Liver (tissue), 9 donors: ENCODE data around the gene BMP6. TPM values are rescaled to one million over a fixed set of nuclear protein-coding genes. Genes with fewer than 3 reads are reported as not detected.

Experiments used
- DNase-seq: peaks from one replicate; pipeline ENCODE4 v3.0.0-alpha.2; 2017; ENCODE audit warnings: low spot score
- H3K27ac ChIP-seq, 2 donors: one replicate each; pipeline ENCODE4 v1.7.0; 2013; ENCODE audit warnings: inconsistent platforms in 2 of 2, low read length in 2 of 2, control low read depth in 1 of 2, low read depth in 1 of 2, mild to moderate bottlenecking in 1 of 2
- H3K27me3 ChIP-seq, 4 donors: one replicate each; pipeline versions ENCODE4 v1.6.1 to v1.7.0; 2013; ENCODE audit warnings: low read length in 3 of 4, inconsistent platforms in 1 of 4, mild to moderate bottlenecking in 1 of 4, moderate library complexity in 1 of 4; ENCODE audit not compliant: control insufficient read depth in 4 of 4, insufficient read depth in 4 of 4
- H3K36me3 ChIP-seq, 4 donors: one replicate each; pipeline versions ENCODE4 v1.6.1 to v1.7.0; 2013; ENCODE audit warnings: low read length in 3 of 4, mild to moderate bottlenecking in 3 of 4, low read depth in 1 of 4, moderate library complexity in 1 of 4; ENCODE audit not compliant: control insufficient read depth in 4 of 4, insufficient read depth in 3 of 4
- H3K4me1 ChIP-seq, 4 donors: one replicate each; pipeline versions ENCODE4 v1.6.1 to v1.7.0; 2013; ENCODE audit warnings: low read length in 3 of 4, mild to moderate bottlenecking in 3 of 4, moderate library complexity in 1 of 4; ENCODE audit not compliant: control insufficient read depth in 4 of 4, insufficient read depth in 4 of 4
- H3K4me3 ChIP-seq, 3 donors: one replicate each; pipeline versions ENCODE4 v1.6.1 to v1.7.0; 2013; ENCODE audit warnings: low read length in 3 of 3, control low read depth in 1 of 3, low read depth in 1 of 3, mild to moderate bottlenecking in 1 of 3
- H3K9ac ChIP-seq, 2 donors: one replicate each; pipeline ENCODE4 v1.7.0; 2013; ENCODE audit warnings: low read length in 2 of 2, mild to moderate bottlenecking in 2 of 2, moderate library complexity in 2 of 2, control low read depth in 1 of 2, low read depth in 1 of 2
- H3K9me3 ChIP-seq, 4 donors: one replicate each; pipeline versions ENCODE4 v1.6.1 to v1.7.0; 2013; ENCODE audit warnings: low read length in 3 of 4; ENCODE audit not compliant: control insufficient read depth in 4 of 4
- ATF3 ChIP-seq: IDR thresholded peaks from 2 replicates; pipeline ENCODE4 v1.6.1; 2016; ENCODE audit warnings: antibody characterized with exemption
- CTCF ChIP-seq: fragments of 150-350 bp; IDR thresholded peaks from 2 replicates; pipeline ENCODE4 v1.5.1; 2017; ENCODE audit warnings: improper control_type of control experiment, low read depth, low read length; ENCODE audit not compliant: missing input control
- EGR1 ChIP-seq, 2 donors: IDR thresholded peaks; 2 replicates each; pipeline ENCODE4 v1.6.1; 2016 to 2018; ENCODE audit warnings: antibody characterized with exemption in 2 of 2, low read depth in 2 of 2
- FOXA1 ChIP-seq: IDR thresholded peaks from 2 replicates; pipeline ENCODE4 v1.6.1; 2016; ENCODE audit warnings: antibody characterized with exemption
- FOXA2 ChIP-seq: IDR thresholded peaks from 2 replicates; pipeline ENCODE4 v1.6.1; 2016; ENCODE audit warnings: antibody characterized with exemption
- GABPA ChIP-seq, 2 donors: IDR thresholded peaks in 1 of 2; conservative IDR thresholded peaks in 1 of 2; 2 replicates each; pipeline ENCODE4 v1.6.1; 2016; ENCODE audit warnings: antibody characterized with exemption in 2 of 2, mild to moderate bottlenecking in 1 of 2, moderate library complexity in 1 of 2
- HNF4A ChIP-seq, 2 donors: conservative IDR thresholded peaks; 2 replicates each; pipeline ENCODE4 v1.6.1; 2016; ENCODE audit warnings: antibody characterized with exemption in 2 of 2, mild to moderate bottlenecking in 2 of 2
- HNF4G ChIP-seq: IDR thresholded peaks from 2 replicates; pipeline ENCODE4 v1.6.1; 2016; ENCODE audit warnings: antibody characterized with exemption
- JUND ChIP-seq, 2 donors: IDR thresholded peaks; 2 replicates each; pipeline ENCODE4 v1.6.1; 2016; ENCODE audit warnings: antibody characterized with exemption in 2 of 2
- NR2F2 ChIP-seq: IDR thresholded peaks from 2 replicates; pipeline ENCODE4 v1.6.1; 2016; ENCODE audit warnings: antibody characterized with exemption
- RAD21 ChIP-seq, 2 donors: IDR thresholded peaks; 2 replicates each; pipeline ENCODE4 v1.6.1; 2016; ENCODE audit warnings: antibody characterized with exemption in 2 of 2, mild to moderate bottlenecking in 2 of 2
- RXRA ChIP-seq, 2 donors: IDR thresholded peaks; 2 replicates each; pipeline ENCODE4 v1.6.1; 2017 to 2018; ENCODE audit warnings: antibody characterized with exemption in 2 of 2, mild to moderate bottlenecking in 1 of 2
- TAF1 ChIP-seq: conservative IDR thresholded peaks from 2 replicates; pipeline ENCODE4 v1.6.1; 2016; ENCODE audit warnings: antibody characterized with exemption, mild to moderate bottlenecking
- ZBTB33 ChIP-seq: IDR thresholded peaks from 2 replicates; pipeline ENCODE4 v1.6.1; 2016; ENCODE audit warnings: antibody characterized with exemption
- WGBS: extraction: QIAGEN DNeasy Blood & Tissue Kit; methylation state at CpG from one replicate; pipeline ENCODE4 v1.1.7; 2013; 5-methylcytosine and 5-hydroxymethylcytosine counted together
- polyA plus RNA-seq, 2 donors: library from polyadenylated mRNA; stranded (reverse) in 1 of 2; unstranded in 1 of 2; fragments of 200-250 nt in 1 of 2; fragments of >200 nt in 1 of 2; fragmentation: Nextera tagmentation in 1 of 2; extraction: Ambion mirVana in 1 of 2; gene quantifications; one replicate each; pipeline versions ENCODE4 v1.2.1 to v1.2.3, GENCODE V29; 2013 to 2015
- total RNA-seq, 2 donors: library from RNA; depleted of rRNA; stranded (reverse); fragments of >200 nt; gene quantifications; one replicate each; pipeline ENCODE4 v1.2.3, GENCODE V29; 2014
- TF ChIP-seq, protein P1 (sequence below): IDR thresholded peaks from 2 replicates; pipeline ENCODE4 v1.6.1; 2016; ENCODE audit warnings: antibody characterized with exemption
- TF ChIP-seq, protein P2 (sequence below): IDR thresholded peaks from 2 replicates; pipeline ENCODE4 v1.6.1; 2016; ENCODE audit warnings: antibody characterized with exemption, mild to moderate bottlenecking
- donor health status: healthy.
- donor health status: healthy.
- donor health status: healthy.
- donor health status: healthy.
- donor health status: healthy.

Gene BMP6
- total and polyA plus RNA-seq, 4 donors: 0.57 to 5.9 (median 2.3) TPM

- 80% methylated on average over 9 of the region's 9 CpGs for WGBS
- H3K27me3 ChIP-seq: peaks cover 0 to 3% (median 0%) of the 10 kb centered on the region in 4 donors
- no peaks in the 10 kb centered on the region for H3K36me3 ChIP-seq
- no peaks in the 10 kb centered on the region for H3K4me1 ChIP-seq
- H3K9me3 ChIP-seq: no peaks in the 10 kb centered on the region
- H3K27ac ChIP-seq: no peak overlapping the region
- TF ChIP-seq JUND (IDR thresholded peaks at IDR 0.05) (no peak), HNF4G (no peak), RAD21 (IDR thresholded peaks at IDR 0.05) (no peak), FOXA2 (no peak), ATF3 (no peak), FOXA1 (no peak), TAF1 (no peak), CTCF (no peak), EGR1 (IDR thresholded peaks at IDR 0.05; ENCODE audit: low read depth in 2 of 2) (no peak), NR2F2 (no peak), HNF4A (conservative IDR thresholded peaks at IDR 0.05) (no peak), ZBTB33 (no peak), GABPA (IDR thresholded peaks at IDR 0.05 in 1 of 2, conservative IDR thresholded peaks at IDR 0.05 in 1 of 2) (no peak)
- TF ChIP-seq, protein P1, sequence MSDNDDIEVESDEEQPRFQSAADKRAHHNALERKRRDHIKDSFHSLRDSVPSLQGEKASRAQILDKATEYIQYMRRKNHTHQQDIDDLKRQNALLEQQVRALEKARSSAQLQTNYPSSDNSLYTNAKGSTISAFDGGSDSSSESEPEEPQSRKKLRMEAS: no peak
- TF ChIP-seq, protein P2, sequence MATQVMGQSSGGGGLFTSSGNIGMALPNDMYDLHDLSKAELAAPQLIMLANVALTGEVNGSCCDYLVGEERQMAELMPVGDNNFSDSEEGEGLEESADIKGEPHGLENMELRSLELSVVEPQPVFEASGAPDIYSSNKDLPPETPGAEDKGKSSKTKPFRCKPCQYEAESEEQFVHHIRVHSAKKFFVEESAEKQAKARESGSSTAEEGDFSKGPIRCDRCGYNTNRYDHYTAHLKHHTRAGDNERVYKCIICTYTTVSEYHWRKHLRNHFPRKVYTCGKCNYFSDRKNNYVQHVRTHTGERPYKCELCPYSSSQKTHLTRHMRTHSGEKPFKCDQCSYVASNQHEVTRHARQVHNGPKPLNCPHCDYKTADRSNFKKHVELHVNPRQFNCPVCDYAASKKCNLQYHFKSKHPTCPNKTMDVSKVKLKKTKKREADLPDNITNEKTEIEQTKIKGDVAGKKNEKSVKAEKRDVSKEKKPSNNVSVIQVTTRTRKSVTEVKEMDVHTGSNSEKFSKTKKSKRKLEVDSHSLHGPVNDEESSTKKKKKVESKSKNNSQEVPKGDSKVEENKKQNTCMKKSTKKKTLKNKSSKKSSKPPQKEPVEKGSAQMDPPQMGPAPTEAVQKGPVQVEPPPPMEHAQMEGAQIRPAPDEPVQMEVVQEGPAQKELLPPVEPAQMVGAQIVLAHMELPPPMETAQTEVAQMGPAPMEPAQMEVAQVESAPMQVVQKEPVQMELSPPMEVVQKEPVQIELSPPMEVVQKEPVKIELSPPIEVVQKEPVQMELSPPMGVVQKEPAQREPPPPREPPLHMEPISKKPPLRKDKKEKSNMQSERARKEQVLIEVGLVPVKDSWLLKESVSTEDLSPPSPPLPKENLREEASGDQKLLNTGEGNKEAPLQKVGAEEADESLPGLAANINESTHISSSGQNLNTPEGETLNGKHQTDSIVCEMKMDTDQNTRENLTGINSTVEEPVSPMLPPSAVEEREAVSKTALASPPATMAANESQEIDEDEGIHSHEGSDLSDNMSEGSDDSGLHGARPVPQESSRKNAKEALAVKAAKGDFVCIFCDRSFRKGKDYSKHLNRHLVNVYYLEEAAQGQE: no peak
- no peak overlapping the region for H3K4me3 ChIP-seq
- no peak overlapping the region for H3K9ac ChIP-seq
- no peak for DNase-seq
Measured at GRCh38 chr6:7811441-7811840, 85.5 kb downstream of the BMP6 start.

- no peak for DNase-seq
- Histone ChIP-seq H3K36me3 (no peaks in the 10 kb centered on the region), H3K27me3 (peaks cover 0 to 3% (median 0%) of the 10 kb centered on the region in 4 donors), H3K4me1 (no peaks in the 10 kb centered on the region), H3K4me3 (no peak overlapping the region), H3K27ac (no peak overlapping the region), H3K9ac (no peak overlapping the region), H3K9me3 (no peaks in the 10 kb centered on the region)
- WGBS: 66% methylated on average over 2 of the region's 2 CpGs
- TF ChIP-seq EGR1 (IDR thresholded peaks at IDR 0.05; ENCODE audit: low read depth in 2 of 2) (no peak), ZBTB33 (no peak), ATF3 (no peak), JUND (IDR thresholded peaks at IDR 0.05) (no peak), FOXA2 (no peak), RXRA (IDR thresholded peaks at IDR 0.05) (no peak)
- TF ChIP-seq, protein P2: no peak
Measured at GRCh38 chr6:7812623-7813022, 86.7 kb downstream of the BMP6 start.
